ENCODE data around the gene BAIAP2L2.

The BAIAP2L2 gene

GRCh38 chr22:38111925-38112355 lies 1.5 kb upstream of the BAIAP2L2 start:
- no peak for DNase-seq (ENCODE audit: low read depth in 1 of 2, low spot score in 1 of 2)

GRCh38 chr22:38110863-38111852 lies 674 bp upstream of the BAIAP2L2 start:
- H3K27ac ChIP-seq (replicated peaks) = no peak overlapping the region
- no peak overlapping the region for H3K4me3 ChIP-seq (replicated peaks; ENCODE audit: insufficient read depth, low read length)
- no peak for DNase-seq (ENCODE audit: low read depth in 1 of 2, low spot score in 1 of 2)
- H3K27me3 ChIP-seq (ENCODE audit: insufficient read depth, poor library complexity, severe bottlenecking) = no peaks in the 10 kb centered on the region
- TF ChIP-seq SPI1 (IDR thresholded peaks at IDR 0.05; ENCODE audit: borderline replicate concordance, low read depth) = no peak
- TF ChIP-seq REST (IDR thresholded peaks at IDR 0.05; ENCODE audit: insufficient replicate concordance, low read depth) = no peak
- no peak for TF ChIP-seq CTCF (IDR thresholded peaks at IDR 0.05; ENCODE audit: insufficient read depth, low read length)
- TF ChIP-seq GABPA (IDR thresholded peaks at IDR 0.05; ENCODE audit: low read depth) = no peak
- TF ChIP-seq POLR2AphosphoS5 (IDR thresholded peaks at IDR 0.05; ENCODE audit: low read depth) = no peak

More at GRCh38 chr22:38111925-38112355, 1.5 kb upstream of the BAIAP2L2 start:
- Histone ChIP-seq H3K27me3 (ENCODE audit: insufficient read depth, poor library complexity, severe bottlenecking) (no peaks in the 10 kb centered on the region), H3K27ac (replicated peaks) (no peak overlapping the region), H3K4me3 (replicated peaks; ENCODE audit: insufficient read depth, low read length) (no peak overlapping the region)
- TF ChIP-seq REST (IDR thresholded peaks at IDR 0.05; ENCODE audit: insufficient replicate concordance, low read depth) (no peak), GABPA (IDR thresholded peaks at IDR 0.05; ENCODE audit: low read depth) (no peak), POLR2AphosphoS5 (IDR thresholded peaks at IDR 0.05; ENCODE audit: low read depth) (no peak), SPI1 (IDR thresholded peaks at IDR 0.05; ENCODE audit: borderline replicate concordance, low read depth) (no peak), CTCF (IDR thresholded peaks at IDR 0.05; ENCODE audit: insufficient read depth, low read length) (no peak)

GRCh38 chr22:38109371-38110001 lies 998 bp downstream of the BAIAP2L2 start:
- DNase-seq (ENCODE audit: low read depth in 1 of 2, low spot score in 1 of 2) = no peak
- no peaks in the 10 kb centered on the region for H3K27me3 ChIP-seq (ENCODE audit: insufficient read depth, poor library complexity, severe bottlenecking)
- H3K4me3 ChIP-seq (replicated peaks; ENCODE audit: insufficient read depth, low read length) = no peak overlapping the region
- H3K27ac ChIP-seq (replicated peaks) = no peak overlapping the region
- TF ChIP-seq REST (IDR thresholded peaks at IDR 0.05; ENCODE audit: insufficient replicate concordance, low read depth) (no peak), CTCF (IDR thresholded peaks at IDR 0.05; ENCODE audit: insufficient read depth, low read length) (no peak), SPI1 (IDR thresholded peaks at IDR 0.05; ENCODE audit: borderline replicate concordance, low read depth) (no peak), GABPA (IDR thresholded peaks at IDR 0.05; ENCODE audit: low read depth) (no peak)

All from HL-60 (cell line).